Fibroblast of lung (primary cell): ENCODE data around the gene FGR.

Experiments
- EZH2 ChIP-seq: IDR thresholded peaks from 2 replicates; pipeline ENCODE4 v1.5.1; 2012; ENCODE audit warnings: low read length, control low read depth, mild to moderate bottlenecking; ENCODE audit errors: missing control alignments
- TF ChIP-seq, protein P1 (sequence below), 2 donors: IDR thresholded peaks in 1 of 2; conservative IDR thresholded peaks in 1 of 2; 1 replicate in 1 of 2; 2 replicates in 1 of 2; pipeline ENCODE4 v1.5.1; 2011 to 2012; ENCODE audit warnings: low read length in 2 of 2, control low read depth in 1 of 2, inconsistent platforms in 1 of 2, low read depth in 1 of 2, mild to moderate bottlenecking in 1 of 2

DNA sequence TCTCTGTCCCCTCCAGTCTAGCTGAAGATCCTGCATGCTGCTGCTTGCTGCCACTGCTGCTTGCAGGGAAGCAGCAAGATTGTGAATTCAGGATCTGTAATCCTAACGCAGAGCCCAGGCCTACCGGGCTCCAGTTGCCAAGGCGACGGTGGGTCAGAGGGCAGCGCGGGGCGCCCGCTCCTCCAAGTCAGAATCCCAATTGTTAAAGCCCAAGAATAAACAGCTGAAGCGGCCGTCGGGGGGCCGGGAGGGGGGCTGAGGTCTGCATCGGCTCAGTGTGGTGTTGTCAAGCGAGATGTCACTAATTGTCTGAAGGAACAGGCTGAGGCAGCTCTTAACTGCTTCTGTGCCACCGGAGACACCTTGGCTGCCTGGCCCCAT is 67.8 kb downstream of the FGR start:
- TF ChIP-seq EZH2 = no peak
- TF ChIP-seq, protein P1, sequence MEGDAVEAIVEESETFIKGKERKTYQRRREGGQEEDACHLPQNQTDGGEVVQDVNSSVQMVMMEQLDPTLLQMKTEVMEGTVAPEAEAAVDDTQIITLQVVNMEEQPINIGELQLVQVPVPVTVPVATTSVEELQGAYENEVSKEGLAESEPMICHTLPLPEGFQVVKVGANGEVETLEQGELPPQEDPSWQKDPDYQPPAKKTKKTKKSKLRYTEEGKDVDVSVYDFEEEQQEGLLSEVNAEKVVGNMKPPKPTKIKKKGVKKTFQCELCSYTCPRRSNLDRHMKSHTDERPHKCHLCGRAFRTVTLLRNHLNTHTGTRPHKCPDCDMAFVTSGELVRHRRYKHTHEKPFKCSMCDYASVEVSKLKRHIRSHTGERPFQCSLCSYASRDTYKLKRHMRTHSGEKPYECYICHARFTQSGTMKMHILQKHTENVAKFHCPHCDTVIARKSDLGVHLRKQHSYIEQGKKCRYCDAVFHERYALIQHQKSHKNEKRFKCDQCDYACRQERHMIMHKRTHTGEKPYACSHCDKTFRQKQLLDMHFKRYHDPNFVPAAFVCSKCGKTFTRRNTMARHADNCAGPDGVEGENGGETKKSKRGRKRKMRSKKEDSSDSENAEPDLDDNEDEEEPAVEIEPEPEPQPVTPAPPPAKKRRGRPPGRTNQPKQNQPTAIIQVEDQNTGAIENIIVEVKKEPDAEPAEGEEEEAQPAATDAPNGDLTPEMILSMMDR (conservative IDR thresholded peaks at IDR 0.05 in 1 of 2, IDR thresholded peaks at IDR 0.05 in 1 of 2; ENCODE audit: low read depth in 1 of 2, low read length in 2 of 2) = no peak
